ENCODE results near the gene BEND7.

DNA sequence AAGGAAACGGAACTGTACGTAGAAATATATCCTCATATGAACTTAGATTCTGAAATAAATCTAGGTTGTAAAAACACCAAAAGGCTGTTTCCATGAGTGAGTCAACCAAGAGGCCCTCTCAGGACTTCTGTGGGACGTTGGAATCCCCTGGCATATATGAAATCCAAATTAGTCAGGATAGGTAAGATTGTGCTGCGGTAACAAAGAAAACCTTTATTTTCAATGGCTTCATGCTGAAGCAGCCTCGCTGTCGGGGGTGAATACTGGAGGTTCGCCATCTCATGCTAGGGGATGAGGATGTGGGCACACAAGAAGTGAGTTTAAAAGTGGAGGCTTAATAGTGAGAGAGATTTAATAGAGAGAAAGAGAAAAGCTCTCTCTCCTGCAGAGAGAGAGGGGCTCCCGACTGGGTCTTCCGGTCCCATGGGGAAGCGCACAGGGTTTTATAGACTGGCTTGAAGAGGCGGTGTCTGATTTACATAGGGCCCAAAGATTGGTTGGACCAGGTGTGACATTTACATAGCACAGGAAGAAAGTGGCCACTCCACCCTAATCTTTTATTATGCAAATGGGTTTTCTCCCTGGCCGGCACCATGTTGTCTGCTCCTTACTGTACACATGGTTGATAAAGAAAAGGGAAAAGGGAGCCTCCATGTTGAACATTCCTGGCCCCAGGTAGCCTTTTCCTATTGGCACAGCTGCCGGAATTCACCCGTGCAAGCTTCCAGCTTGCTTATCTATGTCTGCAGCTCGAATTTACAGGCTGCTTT lies 128.4 kb downstream of the BEND7 start:
- TF ChIP-seq CTCF (IDR thresholded peaks at IDR 0.05; ENCODE audit: low read depth, low read length) (no peak), POLR2A (IDR thresholded peaks at IDR 0.05; ENCODE audit: extremely low read depth, insufficient read length) (no peak), MYC (IDR thresholded peaks at IDR 0.05; ENCODE audit: low read depth, low read length) (no peak)

Measured in NB4 (cell line).